B cell (primary cell): Measurements from ENCODE around the gene CAMTA1. TPM values are rescaled to one million over a fixed set of nuclear protein-coding genes. Genes with fewer than 3 reads are reported as not detected.

ENCODE experiments used
- ATAC-seq: fragments of 200-7000 bp; cut with Tn5 transposase; one replicate; pipeline ENCODE4 v1.10.0; 2021; ENCODE audit warnings: low read depth, mild to moderate bottlenecking, moderate number of reproducible peaks, moderate library complexity
- CTCF ChIA-PET: fragments of 350-600 bp; sonication (Branson Sonifier 250); formaldehyde crosslinking; loops from one replicate; lab custom pipeline; 2021; ENCODE audit warnings: antibody characterized with exemption, inconsistent platforms; lab: Charles Lee
- POLR2A ChIA-PET: fragments of 350-600 bp; sonication (Branson Sonifier 250); formaldehyde crosslinking; loops from one replicate; lab custom pipeline; 2021; ENCODE audit warnings: antibody characterized with exemption; lab: Charles Lee
- DNase-seq: peaks from one replicate; pipeline ENCODE4 v3.0.0; 2013
- H2AFZ ChIP-seq: 2 replicates; pipeline ENCODE4 v1.6.1; 2012; ENCODE audit warnings: mild to moderate bottlenecking, low read depth, low read length; ENCODE audit not compliant: insufficient read depth, poor library complexity, severe bottlenecking
- H3K27ac ChIP-seq, 2 donors: 1 replicate in 1 of 2; 2 replicates in 1 of 2; pipeline ENCODE4 v1.5.1; 2012 to 2013; ENCODE audit warnings: low read length in 2 of 2, mild to moderate bottlenecking in 2 of 2, moderate library complexity in 1 of 2
- H3K27me3 ChIP-seq, 4 experiments: fragments of 200-600 bp in 1 of 4; sonication (generic) in 1 of 4; replicated peaks in 1 of 4; 1 replicate in 2 of 4; 2 replicates in 2 of 4; pipeline versions ENCODE4 v1.6.1 to v1.7.0; 2013 to 2016; ENCODE audit warnings: low read length in 3 of 4, mild to moderate bottlenecking in 2 of 4, mixed read lengths in 1 of 4, moderate library complexity in 1 of 4; ENCODE audit not compliant: insufficient read depth in 4 of 4, control insufficient read depth in 3 of 4; ENCODE audit errors: control extremely low read depth in 1 of 4
- H3K36me3 ChIP-seq, 2 experiments: replicated peaks in 1 of 2; 1 replicate in 1 of 2; 2 replicates in 1 of 2; pipeline versions ENCODE4 v1.6.1 to v1.7.1; 2013; ENCODE audit warnings: low read length in 1 of 2; ENCODE audit not compliant: insufficient read depth in 2 of 2, control insufficient read depth in 1 of 2; ENCODE audit errors: control extremely low read depth in 1 of 2, extremely low read depth in 1 of 2
- H3K4me1 ChIP-seq, 2 donors: fragments of 200-600 bp in 1 of 2; sonication (generic) in 1 of 2; 1 replicate in 1 of 2; 2 replicates in 1 of 2; pipeline versions ENCODE4 v1.5.1 to v1.6.1; 2013 to 2017; ENCODE audit warnings: low read length in 2 of 2; ENCODE audit not compliant: control insufficient read depth in 2 of 2, insufficient read depth in 2 of 2
- H3K4me2 ChIP-seq: replicated peaks from 2 replicates; pipeline ENCODE3; 2012; ENCODE audit warnings: mild to moderate bottlenecking, low read depth, low read length; ENCODE audit not compliant: poor library complexity, severe bottlenecking
- H3K4me3 ChIP-seq, 5 experiments: fragments of 200-600 bp in 1 of 5; sonication (generic) in 1 of 5; 1 replicate in 3 of 5; 2 replicates in 2 of 5; pipeline versions ENCODE4 v1.5.1 to v1.7.0; 2011 to 2016; ENCODE audit warnings: low read length in 4 of 5, mild to moderate bottlenecking in 4 of 5, low read depth in 2 of 5, control low read depth in 1 of 5, moderate library complexity in 1 of 5; ENCODE audit not compliant: insufficient read depth in 1 of 5; ENCODE audit errors: control extremely low read depth in 1 of 5, extremely low read depth in 1 of 5
- H3K79me2 ChIP-seq: fragments of 200-600 bp; sonication (generic); one replicate; pipeline ENCODE4 v1.6.0; 2016; ENCODE audit warnings: low read length; ENCODE audit not compliant: control insufficient read depth, insufficient read depth
- H3K9ac ChIP-seq: fragments of 200-600 bp; sonication (generic); 2 replicates; pipeline ENCODE4 v1.6.1; 2017; ENCODE audit warnings: mild to moderate bottlenecking, low read length, moderate library complexity
- H3K9me3 ChIP-seq, 3 donors: one replicate each; pipeline versions ENCODE4 v1.6.1 to v1.7.1; 2013; ENCODE audit warnings: low read length in 2 of 3; ENCODE audit not compliant: control insufficient read depth in 2 of 3, insufficient read depth in 1 of 3; ENCODE audit errors: control extremely low read depth in 1 of 3
- H4K20me1 ChIP-seq: 2 replicates; pipeline ENCODE4 v1.6.0; 2012; ENCODE audit warnings: mild to moderate bottlenecking, low read length; ENCODE audit not compliant: insufficient read depth, control insufficient read depth, poor library complexity, severe bottlenecking
- H3K27ac Mint-ChIP-seq: one replicate; pipeline ENCODE4 v1.8.0; 2021; ENCODE audit warnings: mixed read lengths
- H3K27me3 Mint-ChIP-seq: one replicate; pipeline ENCODE4 v1.8.0; 2021; ENCODE audit warnings: mixed read lengths
- H3K4me1 Mint-ChIP-seq: one replicate; pipeline ENCODE4 v1.8.0; 2021; ENCODE audit warnings: mixed read lengths
- H3K4me3 Mint-ChIP-seq: one replicate; pipeline ENCODE4 v1.8.0; 2021; ENCODE audit warnings: mixed read lengths
- H3K9me3 Mint-ChIP-seq: one replicate; pipeline ENCODE4 v1.8.0; 2022; ENCODE audit warnings: mixed read lengths; ENCODE audit not compliant: insufficient read depth
- EZH2 ChIP-seq: IDR thresholded peaks from 2 replicates; pipeline ENCODE4 v1.6.1; 2012; ENCODE audit warnings: borderline replicate concordance, low read depth, mild to moderate bottlenecking, moderate library complexity, low read length; ENCODE audit not compliant: insufficient read depth, poor library complexity, severe bottlenecking
- WGBS: methylation state at CpG from one replicate; pipeline ENCODE4 v1.1.5; 2013; ENCODE audit warnings: missing lambda C conversion rate; ENCODE audit not compliant: insufficient coverage; 5-methylcytosine and 5-hydroxymethylcytosine counted together
- intact Hi-C: fragments of 100-400 bp; cut with micrococcal nuclease; formaldehyde crosslinking; loops from one replicate; pipeline ENCODE4 v1.10.0; 2022
- polyA plus RNA-seq: library from polyadenylated mRNA; depleted of rRNA; stranded (reverse); fragments of >200 nt; gene quantifications from 2 replicates; pipeline ENCODE4 v1.2.3, GENCODE V29; 2012
- total RNA-seq, 2 donors: library from RNA; stranded (reverse); fragments of 120-200 nt in 1 of 2; gene quantifications; 1 replicate in 1 of 2; 2 replicates in 1 of 2; pipeline versions ENCODE4 v1.2.3 to v1.2.4, GENCODE V29; 2013 to 2022
- TF ChIP-seq, protein P1 (sequence below): fragments of 200-600 bp; IDR thresholded peaks from one replicate; pipeline ENCODE4 v1.8.0; 2022; ENCODE audit warnings: antibody characterized with exemption, mild to moderate bottlenecking

Gene CAMTA1
- total and polyA plus RNA-seq, 2 donors (not counting 1 experiment from before 2014, with no cell fraction given), result 42.2 to 45.7 TPM

DNA sequence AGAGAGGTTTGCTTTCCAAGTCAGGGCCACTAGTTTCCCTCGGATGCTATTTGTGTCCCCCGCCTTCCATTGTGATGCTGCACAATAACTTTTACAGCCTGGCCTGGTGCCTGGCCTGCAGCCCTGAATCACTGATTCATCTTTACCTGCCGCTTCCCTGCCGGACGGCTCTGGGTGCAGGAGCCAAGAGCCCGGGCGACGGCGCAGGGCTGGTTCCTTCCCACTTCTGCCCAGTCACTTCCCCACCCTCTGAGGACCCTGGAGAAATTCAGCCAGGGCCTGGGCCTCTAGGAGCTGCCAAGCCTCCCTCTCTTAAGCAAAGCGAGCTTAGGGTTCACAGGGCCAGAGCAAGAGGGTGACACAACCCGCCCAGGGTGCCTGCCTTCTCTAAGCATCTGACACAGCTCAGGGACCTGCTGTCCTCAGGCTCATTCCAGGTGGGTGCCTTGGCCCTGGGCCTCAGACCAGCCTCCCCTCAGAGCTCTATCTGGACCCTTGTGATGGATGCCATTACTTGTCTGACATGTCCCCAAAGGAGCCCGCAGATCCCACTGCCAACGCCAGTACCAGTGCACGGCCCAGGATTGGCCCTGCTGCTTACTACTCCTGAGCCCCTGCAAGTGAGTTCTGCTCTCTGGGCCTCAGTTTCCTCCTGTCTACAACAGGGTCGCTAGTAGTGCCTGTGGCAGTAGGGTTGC lies 604.8 kb downstream of the CAMTA1 start:
- Histone ChIP-seq H3K9ac (no peak overlapping the region), H3K27me3 (no peaks in the 10 kb centered on the region), H3K9me3 (peaks cover 0 to 3% (median 0%) of the 10 kb centered on the region in 3 donors), H3K4me2 (no peak overlapping the region), H3K27ac (no peak overlapping the region), H3K4me1 (no peaks in the 10 kb centered on the region), H3K4me3 (no peak overlapping the region), H3K79me2 (no peaks in the 10 kb centered on the region), H2AFZ (no peak overlapping the region), H3K36me3 (no peaks in the 10 kb centered on the region), H4K20me1 (no peaks in the 10 kb centered on the region)
- ChIA-PET POLR2A (no interaction called here), CTCF (no interaction called here)
- H3K27ac Mint-ChIP-seq, result no peak overlapping the region
- DNase-seq (no peak), ATAC-seq (no peak)
- H3K4me3 Mint-ChIP-seq, result no peak overlapping the region
- H3K9me3 Mint-ChIP-seq, result no peaks in the 10 kb centered on the region
- intact Hi-C loops, result no loop called here
- H3K4me1 Mint-ChIP-seq, result no peaks in the 10 kb centered on the region
- H3K27me3 Mint-ChIP-seq, result no peaks in the 10 kb centered on the region
- no peak for TF ChIP-seq EZH2
- TF ChIP-seq, protein P1, sequence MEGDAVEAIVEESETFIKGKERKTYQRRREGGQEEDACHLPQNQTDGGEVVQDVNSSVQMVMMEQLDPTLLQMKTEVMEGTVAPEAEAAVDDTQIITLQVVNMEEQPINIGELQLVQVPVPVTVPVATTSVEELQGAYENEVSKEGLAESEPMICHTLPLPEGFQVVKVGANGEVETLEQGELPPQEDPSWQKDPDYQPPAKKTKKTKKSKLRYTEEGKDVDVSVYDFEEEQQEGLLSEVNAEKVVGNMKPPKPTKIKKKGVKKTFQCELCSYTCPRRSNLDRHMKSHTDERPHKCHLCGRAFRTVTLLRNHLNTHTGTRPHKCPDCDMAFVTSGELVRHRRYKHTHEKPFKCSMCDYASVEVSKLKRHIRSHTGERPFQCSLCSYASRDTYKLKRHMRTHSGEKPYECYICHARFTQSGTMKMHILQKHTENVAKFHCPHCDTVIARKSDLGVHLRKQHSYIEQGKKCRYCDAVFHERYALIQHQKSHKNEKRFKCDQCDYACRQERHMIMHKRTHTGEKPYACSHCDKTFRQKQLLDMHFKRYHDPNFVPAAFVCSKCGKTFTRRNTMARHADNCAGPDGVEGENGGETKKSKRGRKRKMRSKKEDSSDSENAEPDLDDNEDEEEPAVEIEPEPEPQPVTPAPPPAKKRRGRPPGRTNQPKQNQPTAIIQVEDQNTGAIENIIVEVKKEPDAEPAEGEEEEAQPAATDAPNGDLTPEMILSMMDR, result no peak
- WGBS, result 87% methylated on average over 14 of the region's 15 CpGs

DNA sequence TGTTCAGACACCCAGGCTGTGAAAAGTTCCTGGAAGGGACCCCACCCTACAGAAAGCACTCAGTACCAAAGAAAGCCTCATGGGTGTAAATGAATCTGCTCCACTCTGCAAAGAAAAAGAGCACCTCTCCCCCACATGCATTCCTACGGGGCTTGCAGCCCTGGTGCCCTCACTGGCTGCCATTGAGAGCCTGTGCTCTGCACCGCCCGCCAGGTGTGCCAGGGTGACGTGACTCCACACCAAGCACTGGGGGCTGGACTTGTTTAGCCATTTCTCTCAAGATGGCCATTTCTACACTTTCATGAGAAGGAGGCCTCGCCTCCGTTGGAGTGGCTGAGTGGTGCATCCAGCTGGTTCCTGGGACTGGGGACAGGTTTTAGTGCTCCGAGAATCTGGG lies 605.3 kb downstream of the CAMTA1 start:
- TF ChIP-seq, protein P1, result no peak
- no peak for TF ChIP-seq EZH2
- no peak overlapping the region for H3K27ac ChIP-seq
- H2AFZ ChIP-seq, result no peak overlapping the region
- CTCF ChIA-PET, result no interaction called here
- no peak overlapping the region for H3K4me3 ChIP-seq
- H3K4me1 ChIP-seq, result no peaks in the 10 kb centered on the region
- H3K27ac Mint-ChIP-seq, result no peak overlapping the region
- no peaks in the 10 kb centered on the region for H4K20me1 ChIP-seq
- 93% methylated on average over 4 of the region's 7 CpGs for WGBS
- intact Hi-C loops, result no loop called here
- H3K36me3 ChIP-seq, result no peaks in the 10 kb centered on the region
- H3K27me3 Mint-ChIP-seq, result peaks cover 3% of the 10 kb centered on the region
- H3K79me2 ChIP-seq, result no peaks in the 10 kb centered on the region
- no peak overlapping the region for H3K4me2 ChIP-seq
- ATAC-seq, result no peak
- DNase-seq, result no peak
- H3K4me1 Mint-ChIP-seq, result no peaks in the 10 kb centered on the region
- H3K9me3 Mint-ChIP-seq, result peaks cover 2% of the 10 kb centered on the region
- no peak overlapping the region for H3K9ac ChIP-seq
- peaks cover 0 to 3% (median 0%) of the 10 kb centered on the region in 3 donors for H3K9me3 ChIP-seq
- H3K27me3 ChIP-seq, result no peaks in the 10 kb centered on the region
- POLR2A ChIA-PET, result no interaction called here
- no peak overlapping the region for H3K4me3 Mint-ChIP-seq
